ENCODE results near the gene LMF1.

DNA sequence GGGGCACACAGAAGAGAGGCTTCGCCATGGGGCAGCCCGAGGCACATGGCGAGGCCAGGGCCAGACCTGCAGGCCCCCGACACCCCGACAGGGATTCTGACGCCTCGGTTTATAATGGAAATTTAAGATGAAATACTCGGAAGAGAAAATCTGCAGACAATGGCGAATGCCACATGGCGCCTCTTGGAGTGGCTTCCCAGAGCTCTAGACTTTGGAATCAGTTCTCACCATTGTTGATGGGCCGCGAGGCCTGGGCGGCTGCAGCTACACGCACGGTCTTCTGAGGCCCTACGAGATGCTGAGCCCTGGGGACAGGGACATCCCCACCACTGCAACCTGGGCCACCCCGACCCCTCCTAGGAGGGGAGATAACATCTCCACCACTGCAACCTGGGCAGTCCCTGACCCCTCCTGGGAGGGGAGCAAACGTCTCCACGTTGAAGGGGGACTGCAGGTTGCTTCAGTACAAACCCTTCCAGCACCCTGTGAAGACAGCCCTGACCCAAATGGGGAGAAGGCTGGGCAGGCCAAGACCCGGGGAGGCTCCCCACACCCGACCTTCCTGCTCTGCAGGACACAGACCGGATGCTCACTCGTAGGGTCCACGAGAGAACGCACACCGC is 56.9 kb downstream of the LMF1 start:
- no peak for TF ChIP-seq EZH2 (IDR thresholded peaks at IDR 0.05; ENCODE audit: borderline replicate concordance, low read depth, low read length)
- TF ChIP-seq, protein P1, sequence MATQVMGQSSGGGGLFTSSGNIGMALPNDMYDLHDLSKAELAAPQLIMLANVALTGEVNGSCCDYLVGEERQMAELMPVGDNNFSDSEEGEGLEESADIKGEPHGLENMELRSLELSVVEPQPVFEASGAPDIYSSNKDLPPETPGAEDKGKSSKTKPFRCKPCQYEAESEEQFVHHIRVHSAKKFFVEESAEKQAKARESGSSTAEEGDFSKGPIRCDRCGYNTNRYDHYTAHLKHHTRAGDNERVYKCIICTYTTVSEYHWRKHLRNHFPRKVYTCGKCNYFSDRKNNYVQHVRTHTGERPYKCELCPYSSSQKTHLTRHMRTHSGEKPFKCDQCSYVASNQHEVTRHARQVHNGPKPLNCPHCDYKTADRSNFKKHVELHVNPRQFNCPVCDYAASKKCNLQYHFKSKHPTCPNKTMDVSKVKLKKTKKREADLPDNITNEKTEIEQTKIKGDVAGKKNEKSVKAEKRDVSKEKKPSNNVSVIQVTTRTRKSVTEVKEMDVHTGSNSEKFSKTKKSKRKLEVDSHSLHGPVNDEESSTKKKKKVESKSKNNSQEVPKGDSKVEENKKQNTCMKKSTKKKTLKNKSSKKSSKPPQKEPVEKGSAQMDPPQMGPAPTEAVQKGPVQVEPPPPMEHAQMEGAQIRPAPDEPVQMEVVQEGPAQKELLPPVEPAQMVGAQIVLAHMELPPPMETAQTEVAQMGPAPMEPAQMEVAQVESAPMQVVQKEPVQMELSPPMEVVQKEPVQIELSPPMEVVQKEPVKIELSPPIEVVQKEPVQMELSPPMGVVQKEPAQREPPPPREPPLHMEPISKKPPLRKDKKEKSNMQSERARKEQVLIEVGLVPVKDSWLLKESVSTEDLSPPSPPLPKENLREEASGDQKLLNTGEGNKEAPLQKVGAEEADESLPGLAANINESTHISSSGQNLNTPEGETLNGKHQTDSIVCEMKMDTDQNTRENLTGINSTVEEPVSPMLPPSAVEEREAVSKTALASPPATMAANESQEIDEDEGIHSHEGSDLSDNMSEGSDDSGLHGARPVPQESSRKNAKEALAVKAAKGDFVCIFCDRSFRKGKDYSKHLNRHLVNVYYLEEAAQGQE (IDR thresholded peaks at IDR 0.05; ENCODE audit: borderline replicate concordance), result no peak
- TF ChIP-seq, protein P1 (CRISPR knock-in tag; IDR thresholded peaks at IDR 0.05; ENCODE audit: low read depth), result no peak
- TF ChIP-seq, protein P2, sequence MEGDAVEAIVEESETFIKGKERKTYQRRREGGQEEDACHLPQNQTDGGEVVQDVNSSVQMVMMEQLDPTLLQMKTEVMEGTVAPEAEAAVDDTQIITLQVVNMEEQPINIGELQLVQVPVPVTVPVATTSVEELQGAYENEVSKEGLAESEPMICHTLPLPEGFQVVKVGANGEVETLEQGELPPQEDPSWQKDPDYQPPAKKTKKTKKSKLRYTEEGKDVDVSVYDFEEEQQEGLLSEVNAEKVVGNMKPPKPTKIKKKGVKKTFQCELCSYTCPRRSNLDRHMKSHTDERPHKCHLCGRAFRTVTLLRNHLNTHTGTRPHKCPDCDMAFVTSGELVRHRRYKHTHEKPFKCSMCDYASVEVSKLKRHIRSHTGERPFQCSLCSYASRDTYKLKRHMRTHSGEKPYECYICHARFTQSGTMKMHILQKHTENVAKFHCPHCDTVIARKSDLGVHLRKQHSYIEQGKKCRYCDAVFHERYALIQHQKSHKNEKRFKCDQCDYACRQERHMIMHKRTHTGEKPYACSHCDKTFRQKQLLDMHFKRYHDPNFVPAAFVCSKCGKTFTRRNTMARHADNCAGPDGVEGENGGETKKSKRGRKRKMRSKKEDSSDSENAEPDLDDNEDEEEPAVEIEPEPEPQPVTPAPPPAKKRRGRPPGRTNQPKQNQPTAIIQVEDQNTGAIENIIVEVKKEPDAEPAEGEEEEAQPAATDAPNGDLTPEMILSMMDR (IDR thresholded peaks at IDR 0.05 in 2 of 3, conservative IDR thresholded peaks at IDR 0.05 in 1 of 3; ENCODE audit: insufficient read depth in 2 of 3, low read depth in 1 of 3, low read length in 3 of 3), result no peak
- TF ChIP-seq, protein P3, sequence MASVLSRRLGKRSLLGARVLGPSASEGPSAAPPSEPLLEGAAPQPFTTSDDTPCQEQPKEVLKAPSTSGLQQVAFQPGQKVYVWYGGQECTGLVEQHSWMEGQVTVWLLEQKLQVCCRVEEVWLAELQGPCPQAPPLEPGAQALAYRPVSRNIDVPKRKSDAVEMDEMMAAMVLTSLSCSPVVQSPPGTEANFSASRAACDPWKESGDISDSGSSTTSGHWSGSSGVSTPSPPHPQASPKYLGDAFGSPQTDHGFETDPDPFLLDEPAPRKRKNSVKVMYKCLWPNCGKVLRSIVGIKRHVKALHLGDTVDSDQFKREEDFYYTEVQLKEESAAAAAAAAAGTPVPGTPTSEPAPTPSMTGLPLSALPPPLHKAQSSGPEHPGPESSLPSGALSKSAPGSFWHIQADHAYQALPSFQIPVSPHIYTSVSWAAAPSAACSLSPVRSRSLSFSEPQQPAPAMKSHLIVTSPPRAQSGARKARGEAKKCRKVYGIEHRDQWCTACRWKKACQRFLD (CRISPR knock-in tag; IDR thresholded peaks at IDR 0.05), result no peak
- TF ChIP-seq TARDBP (IDR thresholded peaks at IDR 0.05), result no peak
- no peak for TF ChIP-seq SP2 (IDR thresholded peaks at IDR 0.05; ENCODE audit: extremely low read depth, low read depth, low read length, poor library complexity, severe bottlenecking)
- no peak for TF ChIP-seq ZNF707 (CRISPR knock-in tag; conservative IDR thresholded peaks at IDR 0.05)

Measured in K562 (cell line).